ENCODE results near the gene LTB4R. TPM values are rescaled to one million over a fixed set of nuclear protein-coding genes. Genes with fewer than 3 reads are reported as not detected.

The LTB4R gene
- total RNA-seq, 1 experiment from 2014 or later = 3.8 TPM

DNA sequence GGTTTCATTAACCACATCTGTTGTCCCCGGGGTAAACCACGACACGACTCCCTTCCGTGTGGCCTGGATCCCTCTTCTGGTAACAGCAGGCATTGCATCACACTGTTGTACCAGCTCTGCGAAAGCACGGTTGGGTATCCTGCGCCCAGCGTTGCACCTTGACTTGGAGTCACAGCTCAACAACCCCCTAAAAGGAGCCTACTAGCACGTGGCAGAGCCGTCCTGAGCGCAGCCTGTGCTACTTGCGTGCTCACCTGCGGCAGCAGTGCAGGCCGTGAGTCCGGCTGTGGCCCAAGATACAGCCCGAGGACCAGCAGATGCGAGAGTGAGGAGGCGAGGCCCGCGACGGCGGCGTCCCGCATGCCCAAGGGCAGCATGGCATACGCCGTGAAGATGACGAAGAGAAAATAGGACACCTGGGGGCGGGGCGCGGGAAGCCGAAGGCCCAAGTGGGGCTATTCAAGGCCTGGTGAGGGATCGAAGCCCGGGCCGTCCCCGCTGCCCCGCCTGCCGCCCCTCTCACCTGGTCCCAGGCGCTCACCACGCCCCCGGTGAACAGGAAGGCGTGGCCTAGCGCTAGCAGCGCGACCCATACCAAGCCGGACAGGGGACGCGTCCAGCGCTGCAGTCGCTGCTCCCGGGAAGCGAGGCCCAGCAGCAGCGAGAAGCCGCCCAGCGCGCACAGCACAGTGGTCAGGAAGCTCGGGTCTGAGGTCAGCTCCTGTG is 21.1 kb downstream of the LTB4R start:
- peaks cover 7% of the 10 kb centered on the region; the same call in 1 of the 2 replicates for H3K27me3 ChIP-seq

DNA sequence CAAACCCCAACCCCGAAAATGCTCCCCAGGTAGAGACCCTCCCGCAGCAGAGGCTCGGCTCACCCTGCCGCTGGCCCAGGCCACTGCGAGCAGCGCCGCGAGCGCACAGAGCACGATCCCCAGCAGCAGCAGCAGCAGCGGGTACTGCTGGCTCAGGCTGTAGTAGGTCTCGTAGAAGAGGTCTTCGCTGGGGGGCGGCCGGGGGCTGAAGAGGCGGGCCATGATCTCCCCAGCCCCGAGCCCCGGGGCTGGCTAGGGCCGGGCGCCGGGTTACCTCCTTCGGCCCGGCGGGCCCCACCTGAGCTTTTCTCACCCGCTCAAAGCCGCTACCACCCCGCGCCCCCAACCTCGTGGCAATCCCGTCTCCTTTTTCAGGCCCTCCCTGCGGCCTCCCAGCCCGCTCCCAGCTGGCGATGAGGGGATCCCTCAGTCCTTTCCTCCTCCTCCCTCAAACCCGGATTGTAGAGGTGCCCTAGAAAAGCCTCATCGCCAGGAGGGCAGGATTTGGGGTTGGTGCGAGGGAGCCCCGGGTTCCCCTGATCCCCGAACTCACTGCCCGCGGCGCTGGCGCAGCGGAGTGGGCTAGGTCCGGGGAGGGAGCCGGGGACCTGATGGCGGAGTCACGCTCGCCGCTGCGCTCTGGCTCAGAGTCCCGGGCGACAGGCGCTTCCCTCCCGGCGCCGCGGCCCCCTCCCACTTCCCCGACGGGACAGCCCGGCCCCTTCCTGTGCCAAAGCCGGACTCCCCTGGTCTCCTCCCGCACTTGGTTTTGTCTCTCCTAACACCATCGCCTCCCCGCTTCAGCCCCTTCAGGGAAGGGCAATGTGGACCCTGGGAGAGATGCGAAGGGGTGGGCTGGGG is 23.4 kb downstream of the LTB4R start, which contains the start of gene ADCY4:
Gene ADCY4 (minus strand): TSS at position 641 of the 861 bp plus-strand sequence. CDS start 419 bp downstream, at position 222.
- no peak within 1 kb of the TSS for H3K27ac ChIP-seq

More for the DNA sequence above, 21.1 kb downstream of the LTB4R start:
- H3K27ac ChIP-seq = no peak overlapping the region
- H3K9me3 ChIP-seq (replicated peaks) = no peaks in the 10 kb centered on the region
- H3K4me3 ChIP-seq = no peak overlapping the region
- no peaks in the 10 kb centered on the region for H3K36me3 ChIP-seq
- peaks cover 2% of the 10 kb centered on the region; the same call in 1 of the 2 replicates for H3K4me1 ChIP-seq
- peak; percentile 64 to 75 for DNase-seq

GRCh38 chr14:24335461-24336171 is 24.3 kb downstream of the LTB4R start:
- H3K36me3 ChIP-seq = no peaks in the 10 kb centered on the region
- no peak overlapping the region for H3K27ac ChIP-seq
- no peak for DNase-seq
- peaks cover 7% of the 10 kb centered on the region; the same call in 1 of the 2 replicates for H3K27me3 ChIP-seq
- no peak overlapping the region for H3K4me3 ChIP-seq
- H3K4me1 ChIP-seq = peaks cover 2% of the 10 kb centered on the region; the same call in 1 of the 2 replicates
- no peaks in the 10 kb centered on the region for H3K9me3 ChIP-seq (replicated peaks)

More for the DNA sequence above, 23.4 kb downstream of the LTB4R start, which contains the start of gene ADCY4:
- Histone ChIP-seq H3K4me3 (peak within 1 kb of the TSS; percentile 5; the same call in 1 of the 2 replicates), H3K27me3 (peaks cover 7% of the 10 kb centered on the region; the same call in 1 of the 2 replicates), H3K9me3 (replicated peaks) (no peaks in the 10 kb centered on the region), H3K4me1 (peaks cover 2% of the 10 kb centered on the region; the same call in 1 of the 2 replicates), H3K36me3 (no peaks in the 10 kb centered on the region)
- DNase-seq = no peak

DNA sequence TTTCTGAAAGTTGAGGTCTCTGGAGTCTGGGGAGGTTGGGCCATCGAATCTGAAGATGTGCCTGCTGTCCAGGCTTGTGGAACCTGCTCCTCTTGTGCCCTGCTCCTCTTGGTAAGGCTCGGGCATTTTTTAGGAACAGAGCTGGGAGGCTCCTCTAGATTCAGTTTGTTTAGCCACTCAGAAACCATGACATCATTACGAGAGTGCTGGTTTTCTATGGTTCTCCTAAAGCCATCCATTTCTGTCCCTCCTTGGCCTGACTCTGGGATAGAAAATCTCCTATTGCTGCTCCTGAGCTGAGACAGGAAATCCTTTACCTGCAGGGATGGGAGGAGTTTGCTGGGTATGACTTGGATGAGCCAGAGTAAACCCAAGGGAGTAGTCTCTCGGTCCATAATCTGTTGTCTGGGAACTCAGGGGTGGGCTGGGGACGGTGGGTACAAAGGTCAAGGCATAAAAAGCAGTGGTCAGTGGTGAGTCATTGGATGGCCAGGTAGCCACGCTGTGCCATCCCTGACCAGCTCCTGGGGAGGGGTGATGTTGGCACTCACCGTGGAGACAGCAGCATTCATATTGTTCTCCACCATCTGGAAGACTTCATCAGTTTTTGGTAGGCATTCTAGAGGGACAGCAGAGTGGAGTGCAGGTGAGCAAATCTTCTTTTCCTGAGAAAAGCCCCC is 26.0 kb downstream of the LTB4R start:
- H3K4me3 ChIP-seq = no peak overlapping the region
- DNase-seq = no peak
- no peaks in the 10 kb centered on the region for H3K9me3 ChIP-seq (replicated peaks)
- H3K27ac ChIP-seq = no peak overlapping the region
- H3K27me3 ChIP-seq = peaks cover 10% of the 10 kb centered on the region; the same call in 1 of the 2 replicates
- peaks cover 2% of the 10 kb centered on the region; the same call in 1 of the 2 replicates for H3K4me1 ChIP-seq
- H3K36me3 ChIP-seq = no peaks in the 10 kb centered on the region

- peaks cover 10% of the 10 kb centered on the region; the same call in 1 of the 2 replicates for H3K27me3 ChIP-seq
- no peaks in the 10 kb centered on the region for H3K36me3 ChIP-seq
- H3K4me1 ChIP-seq = peaks cover 2% of the 10 kb centered on the region; the same call in 1 of the 2 replicates
- no peak overlapping the region for H3K27ac ChIP-seq
- H3K9me3 ChIP-seq (replicated peaks) = no peaks in the 10 kb centered on the region
- no peak for DNase-seq
- no peak overlapping the region for H3K4me3 ChIP-seq
These were observed 26.5 kb downstream of the LTB4R start for GRCh38 chr14:24337824-24338175.

GRCh38 chr14:24338843-24339242 is 27.5 kb downstream of the LTB4R start:
- Histone ChIP-seq H3K9me3 (replicated peaks) (no peaks in the 10 kb centered on the region), H3K4me1 (peaks cover under 1% of the 10 kb centered on the region; the same call in 1 of the 2 replicates), H3K27ac (no peak overlapping the region), H3K27me3 (peaks cover 10% of the 10 kb centered on the region; the same call in 1 of the 2 replicates), H3K4me3 (no peak overlapping the region), H3K36me3 (no peaks in the 10 kb centered on the region)
- no peak for DNase-seq

DNA sequence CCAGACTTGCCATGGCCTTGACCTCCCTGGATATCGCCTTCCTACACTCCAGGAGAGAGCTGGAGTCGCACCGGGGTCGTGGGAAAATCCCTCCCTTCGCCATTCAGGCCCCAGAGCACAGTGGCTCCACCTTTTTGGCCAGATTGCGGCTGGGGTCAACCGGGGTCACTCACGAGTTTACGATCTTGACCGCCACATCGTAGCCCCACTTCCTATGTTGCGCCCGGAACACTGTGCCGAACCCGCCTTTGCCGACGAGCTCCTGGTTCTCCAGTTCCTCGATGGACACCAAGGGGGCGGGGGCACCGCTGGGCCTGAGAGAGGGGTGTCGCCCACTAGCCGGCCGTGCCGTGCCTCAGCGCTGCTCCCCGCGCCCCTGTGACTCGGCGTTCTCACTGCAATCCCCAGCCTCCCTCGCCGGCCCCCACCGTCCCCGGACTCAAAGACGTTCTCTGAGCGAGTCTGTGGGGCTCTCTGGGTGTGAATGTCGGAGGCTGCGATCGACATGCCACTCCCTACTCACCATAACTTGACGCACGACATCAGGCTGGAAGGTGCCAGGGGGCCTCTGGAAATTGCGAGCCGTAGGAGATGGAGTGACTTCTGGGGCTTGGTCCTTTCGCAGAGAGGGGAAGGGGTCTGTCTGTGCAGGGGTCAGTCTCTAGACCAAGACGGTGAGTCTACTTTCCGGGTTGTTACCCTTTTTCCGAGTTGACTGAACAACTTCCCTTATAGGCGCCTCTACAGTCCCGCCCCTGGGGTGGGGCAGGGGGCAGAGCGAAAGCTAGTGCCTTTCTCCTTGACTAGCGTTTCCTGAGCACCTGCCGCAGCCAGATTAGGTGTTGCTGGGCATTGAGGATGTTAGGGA is 28.2 kb downstream of the LTB4R start, which contains the start of gene RIPK3:
Gene RIPK3 (minus strand): TSS at position 708 of the 868 bp plus-strand sequence. CDS start 165 bp downstream, at position 543.
- Histone ChIP-seq H3K4me1 (no peaks in the 10 kb centered on the region), H3K36me3 (no peaks in the 10 kb centered on the region), H3K27me3 (peaks cover 7% of the 10 kb centered on the region; the same call in 1 of the 2 replicates), H3K4me3 (no peak within 1 kb of the TSS), H3K27ac (no peak within 1 kb of the TSS), H3K9me3 (replicated peaks) (no peaks in the 10 kb centered on the region)
- no peak for DNase-seq

DNA sequence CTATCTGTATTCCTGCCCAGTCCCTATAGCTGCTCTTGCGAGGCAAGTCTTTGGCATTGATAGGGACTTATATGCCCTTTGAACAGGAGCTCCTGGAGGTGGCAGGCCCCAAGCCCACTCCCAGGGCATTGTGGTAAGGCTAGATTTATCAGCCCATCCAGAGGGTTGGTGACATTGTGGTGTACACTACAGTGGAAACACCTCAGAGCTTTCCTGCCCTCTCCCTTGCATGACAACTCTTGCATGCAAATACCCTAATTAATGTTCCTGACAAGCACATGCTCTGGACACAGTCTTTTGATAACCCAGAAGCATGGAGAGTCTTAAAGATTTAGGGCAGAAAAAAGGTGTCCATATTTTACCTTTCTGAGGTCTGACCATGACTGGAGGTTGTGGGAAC is 29.3 kb downstream of the LTB4R start:
- Histone ChIP-seq H3K27ac (no peak overlapping the region), H3K36me3 (no peaks in the 10 kb centered on the region), H3K27me3 (peaks cover 2% of the 10 kb centered on the region; the same call in 1 of the 2 replicates), H3K4me1 (no peaks in the 10 kb centered on the region), H3K9me3 (replicated peaks) (no peaks in the 10 kb centered on the region), H3K4me3 (no peak overlapping the region)
- no peak for DNase-seq

DNA sequence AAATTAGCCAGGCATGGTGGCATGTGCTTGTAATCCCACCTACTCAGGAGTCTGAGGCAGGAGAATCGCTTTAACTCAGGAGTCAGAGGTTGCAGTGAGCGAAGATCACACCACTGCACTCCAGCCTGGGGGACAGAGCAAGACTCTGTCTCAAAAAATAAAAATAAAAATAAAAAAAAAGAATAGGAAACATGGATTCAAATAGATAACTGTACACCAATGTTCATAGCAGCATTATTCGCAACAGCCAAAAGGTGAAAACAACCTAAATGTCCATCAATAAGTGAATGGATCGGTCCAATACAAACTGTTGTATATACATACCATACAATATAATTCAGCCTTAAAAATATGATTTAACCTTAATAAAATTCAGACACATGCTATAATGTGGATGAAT is 31.6 kb downstream of the LTB4R start:
- Histone ChIP-seq H3K36me3 (no peaks in the 10 kb centered on the region), H3K27ac (no peak overlapping the region), H3K27me3 (peaks cover 2% of the 10 kb centered on the region; the same call in 1 of the 2 replicates), H3K9me3 (replicated peaks) (no peaks in the 10 kb centered on the region), H3K4me1 (no peaks in the 10 kb centered on the region), H3K4me3 (no peak overlapping the region)
- DNase-seq = no peak

- no peak for DNase-seq
- Histone ChIP-seq H3K9me3 (replicated peaks) (no peaks in the 10 kb centered on the region), H3K27ac (no peak overlapping the region), H3K36me3 (no peaks in the 10 kb centered on the region), H3K4me3 (no peak overlapping the region), H3K27me3 (peaks cover 10% of the 10 kb centered on the region; the same call in 1 of the 2 replicates), H3K4me1 (no peaks in the 10 kb centered on the region)
These were observed 32.7 kb downstream of the LTB4R start for GRCh38 chr14:24343795-24344660.

- no peak overlapping the region for H3K4me3 ChIP-seq
- no peak overlapping the region for H3K27ac ChIP-seq
- H3K27me3 ChIP-seq = peaks cover 21% of the 10 kb centered on the region; the same call in 1 of the 2 replicates
- no peak for DNase-seq
- no peaks in the 10 kb centered on the region for H3K9me3 ChIP-seq (replicated peaks)
- H3K36me3 ChIP-seq = no peaks in the 10 kb centered on the region
- no peaks in the 10 kb centered on the region for H3K4me1 ChIP-seq
These were observed 35.8 kb downstream of the LTB4R start for GRCh38 chr14:24347134-24347533.

DNA sequence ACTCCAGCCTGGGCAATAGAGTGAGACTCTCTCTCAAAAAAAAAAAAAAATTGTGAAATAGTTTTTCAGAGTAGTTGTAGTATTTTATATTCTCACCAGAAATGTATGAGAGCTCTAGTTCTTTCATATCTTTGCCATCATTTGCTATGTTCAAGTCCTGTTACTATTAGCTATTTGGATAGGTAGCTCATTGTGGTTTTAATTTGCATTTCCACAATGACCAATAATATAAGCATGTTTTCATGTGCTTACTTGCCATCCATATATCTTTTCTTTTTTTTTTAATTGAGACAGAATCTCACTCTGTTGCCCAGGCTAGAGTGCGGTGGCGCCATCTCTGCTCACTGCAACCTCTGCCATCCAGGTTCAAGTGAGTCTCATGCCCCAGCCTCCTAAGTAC is 36.9 kb downstream of the LTB4R start:
- Histone ChIP-seq H3K27me3 (peaks cover 21% of the 10 kb centered on the region; the same call in 1 of the 2 replicates), H3K36me3 (no peaks in the 10 kb centered on the region)

More for the DNA sequence above, 36.9 kb downstream of the LTB4R start:
- no peak overlapping the region for H3K4me3 ChIP-seq
- H3K27ac ChIP-seq = no peak overlapping the region
- DNase-seq = no peak
- H3K4me1 ChIP-seq = no peaks in the 10 kb centered on the region
- H3K9me3 ChIP-seq (replicated peaks) = no peaks in the 10 kb centered on the region
